ENCODE results near the gene CBX4. TPM values are rescaled to one million over a fixed set of nuclear protein-coding genes. Genes with fewer than 3 reads are reported as not detected.

The CBX4 gene
- total and polyA plus RNA-seq, 2 of the 13 experiments (the other 11 are each of a cell fraction or from before 2014, with no cell fraction given) = 25.8 to 50.8 TPM

DNA sequence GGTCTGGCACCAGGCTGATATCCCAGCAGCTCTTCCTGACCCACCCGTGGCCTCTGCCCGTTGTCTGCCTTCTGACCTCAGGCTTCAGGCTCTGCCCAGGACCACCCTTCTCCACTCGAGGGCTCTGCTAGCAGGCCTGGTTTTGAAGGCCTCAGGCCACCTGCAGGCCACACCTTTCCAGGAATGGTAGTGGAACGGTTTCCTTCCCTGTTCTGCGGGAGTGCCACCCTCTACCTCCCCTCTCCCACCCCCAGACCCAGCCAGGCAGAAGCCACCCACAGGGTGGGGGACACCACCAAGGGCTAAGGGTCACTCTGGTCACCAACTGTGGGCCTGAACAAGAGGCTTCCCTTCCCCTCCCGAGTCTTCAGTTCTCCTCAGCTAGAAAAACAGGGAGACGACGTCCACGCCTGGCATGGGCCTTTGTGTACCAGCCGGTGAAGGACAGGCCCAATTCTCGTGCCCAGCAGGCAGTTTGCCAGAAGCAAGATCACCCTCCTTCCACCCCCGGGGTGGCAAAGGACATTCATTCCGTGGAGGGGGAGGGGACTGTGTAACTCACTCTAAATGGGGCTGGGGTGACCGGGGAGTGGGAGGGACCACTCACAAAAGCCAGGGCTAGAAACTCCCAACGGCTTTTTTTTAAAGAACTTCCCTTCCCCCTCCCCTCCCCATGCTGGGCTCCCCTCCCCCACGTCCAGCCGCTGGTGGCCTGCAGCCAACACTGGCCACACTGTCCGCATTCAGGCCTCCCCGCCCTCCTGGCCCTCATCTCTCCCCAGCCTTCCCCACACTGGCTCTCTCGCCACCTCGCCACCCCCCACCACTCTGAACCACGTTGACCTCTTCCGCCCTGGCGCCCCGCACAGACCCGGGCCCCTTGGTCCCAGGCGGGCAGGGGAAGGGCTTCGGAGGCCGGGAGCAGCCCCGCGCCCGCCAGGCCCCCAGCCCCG is 7.7 kb downstream of the CBX4 start (continued):
- no peak for TF ChIP-seq STAG1 (CRISPR knock-in tag; IDR thresholded peaks at IDR 0.05)
- 0 out of 2 replicates have a peak, but pooled peaks have one; percentile 26 for TF ChIP-seq ZFP37 (CRISPR knock-in tag; IDR thresholded peaks at IDR 0.05; ENCODE audit: borderline replicate concordance)
- TF ChIP-seq NFKB2 (CRISPR knock-in tag; IDR thresholded peaks at IDR 0.05; ENCODE audit: borderline replicate concordance) = no peak; the same call in 1 of the 2 replicates
- peak; percentile 39; the same call in 1 of the 2 replicates for TF ChIP-seq ARID2 (CRISPR knock-in tag; IDR thresholded peaks at IDR 0.05; ENCODE audit: borderline replicate concordance)
- TF ChIP-seq MED13 (CRISPR knock-in tag; IDR thresholded peaks at IDR 0.05) = no peak
- no peak for TF ChIP-seq DNMT3B (CRISPR knock-in tag; conservative IDR thresholded peaks at IDR 0.05)
- TF ChIP-seq, protein P1, sequence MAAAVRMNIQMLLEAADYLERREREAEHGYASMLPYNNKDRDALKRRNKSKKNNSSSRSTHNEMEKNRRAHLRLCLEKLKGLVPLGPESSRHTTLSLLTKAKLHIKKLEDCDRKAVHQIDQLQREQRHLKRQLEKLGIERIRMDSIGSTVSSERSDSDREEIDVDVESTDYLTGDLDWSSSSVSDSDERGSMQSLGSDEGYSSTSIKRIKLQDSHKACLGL (CRISPR knock-in tag; IDR thresholded peaks at IDR 0.05) = no peak
- TF ChIP-seq THYN1 (CRISPR knock-in tag; IDR thresholded peaks at IDR 0.05; ENCODE audit: borderline replicate concordance, low read depth) = 0 out of 2 replicates have a peak, but pooled peaks have one; percentile 55
- 0 out of 2 replicates have a peak, but pooled peaks have one; percentile 31 for TF ChIP-seq NFKBIZ (CRISPR knock-in tag; IDR thresholded peaks at IDR 0.05)
- peak; percentile 71 for TF ChIP-seq PAXIP1 (CRISPR knock-in tag; conservative IDR thresholded peaks at IDR 0.05)
- TF ChIP-seq AGO2 (optimal IDR thresholded peaks at IDR 0.05; ENCODE audit: low read depth, low read length) = peak; percentile 12
- TF ChIP-seq BRD4 (CRISPR knock-in tag; IDR thresholded peaks at IDR 0.05) = peak; percentile 24
- TF ChIP-seq ZNF382 (CRISPR knock-in tag; IDR thresholded peaks at IDR 0.05; ENCODE audit: borderline replicate concordance) = no peak
- no peak for TF ChIP-seq KLF15 (CRISPR knock-in tag; IDR thresholded peaks at IDR 0.05; ENCODE audit: borderline replicate concordance)
- TF ChIP-seq ARNT2 (CRISPR knock-in tag; IDR thresholded peaks at IDR 0.05; ENCODE audit: low read depth) = peak; percentile 25; the same call in 1 of the 2 replicates
- TF ChIP-seq ZNF674 (CRISPR knock-in tag; IDR thresholded peaks at IDR 0.05; ENCODE audit: low read depth) = no peak
- peak; percentile 98 for TF ChIP-seq MTF2 (CRISPR knock-in tag; IDR thresholded peaks at IDR 0.05; ENCODE audit: borderline replicate concordance)
- TF ChIP-seq ZNF44 (CRISPR knock-in tag; IDR thresholded peaks at IDR 0.05) = 0 out of 2 replicates have a peak, but pooled peaks have one; percentile 48
- TF ChIP-seq CCDC6 (CRISPR knock-in tag; IDR thresholded peaks at IDR 0.05) = peak; percentile 38; the same call in 1 of the 2 replicates
- TF ChIP-seq, protein P2, sequence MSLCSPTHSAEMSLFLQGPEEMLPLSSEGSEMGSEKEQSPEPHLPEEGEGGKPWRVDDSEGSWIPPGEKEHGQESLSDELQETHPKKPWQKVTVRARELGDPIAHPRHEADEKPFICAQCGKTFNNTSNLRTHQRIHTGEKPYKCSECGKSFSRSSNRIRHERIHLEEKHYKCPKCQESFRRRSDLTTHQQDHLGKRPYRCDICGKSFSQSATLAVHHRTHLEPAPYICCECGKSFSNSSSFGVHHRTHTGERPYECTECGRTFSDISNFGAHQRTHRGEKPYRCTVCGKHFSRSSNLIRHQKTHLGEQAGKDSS (CRISPR knock-in tag; IDR thresholded peaks at IDR 0.05; ENCODE audit: borderline replicate concordance, low read depth) = peak; percentile 85; the same call in 1 of the 2 replicates
- peak; percentile 82 for TF ChIP-seq ZBTB7B (CRISPR knock-in tag; IDR thresholded peaks at IDR 0.05)
- no peak; the same call in 1 of the 2 replicates for TF ChIP-seq ZNF772 (CRISPR knock-in tag; IDR thresholded peaks at IDR 0.05)
- TF ChIP-seq SP5 (CRISPR knock-in tag; IDR thresholded peaks at IDR 0.05; ENCODE audit: borderline replicate concordance, low read depth) = peak; percentile 45; the same call in 1 of the 2 replicates
